H1 (cell line): ENCODE results near the gene NTMT1. TPM values are rescaled to one million over a fixed set of nuclear protein-coding genes. Genes with fewer than 3 reads are reported as not detected.

ENCODE experiments used
- CTCF ChIA-PET: fragments of 300-600 bp; sonication (Branson Sonifier 250); formaldehyde crosslinking; loops from one replicate; lab custom pipeline; 2021; ENCODE audit not compliant: partially characterized antibody; lab: Charles Lee
- POLR2A ChIA-PET: fragments of 300-600 bp; sonication (Branson Sonifier 250); formaldehyde crosslinking; loops from one replicate; lab custom pipeline; 2021; ENCODE audit warnings: inconsistent platforms; ENCODE audit not compliant: partially characterized antibody; lab: Charles Lee
- DNase-seq, 2 experiments: peaks; one replicate each; pipeline versions ENCODE4 v3.0.0 to v3.0.0-alpha.2; 2010 to 2022; ENCODE audit warnings: low spot score in 2 of 2, low read depth in 1 of 2, mixed read lengths in 1 of 2
- FAIRE-seq: peaks from 2 replicates; lab custom pipeline; 2011; peaks lifted over from hg19 to GRCh38; lab: Jason Lieb, UNC
- H2AFZ ChIP-seq: 2 replicates; pipeline ENCODE4 v1.8.1; 2012; ENCODE audit warnings: low read length, inconsistent platforms
- H2AK5ac ChIP-seq: 2 replicates; pipeline ENCODE4 v1.6.1; 2013; ENCODE audit warnings: low read depth, low read length
- H2BK120ac ChIP-seq: replicated peaks from 2 replicates; pipeline ENCODE3; 2013; ENCODE audit warnings: low read depth, low read length, inconsistent platforms
- H2BK12ac ChIP-seq: 2 replicates; pipeline ENCODE4 v1.6.1; 2013; ENCODE audit warnings: low read depth, low read length
- H2BK15ac ChIP-seq: 2 replicates; pipeline ENCODE4 v1.6.1; 2013; ENCODE audit warnings: low read length
- H2BK20ac ChIP-seq: 2 replicates; pipeline ENCODE4 v1.6.1; 2013; ENCODE audit warnings: low read length
- H2BK5ac ChIP-seq: 2 replicates; pipeline ENCODE4 v1.6.1; 2013; ENCODE audit warnings: low read depth, low read length
- H3K14ac ChIP-seq: 2 replicates; pipeline ENCODE4 v1.6.1; 2013; ENCODE audit warnings: inconsistent platforms; ENCODE audit not compliant: insufficient read length
- H3K18ac ChIP-seq: 2 replicates; pipeline ENCODE4 v1.6.1; 2013; ENCODE audit warnings: low read length; ENCODE audit errors: extremely low read depth
- H3K23ac ChIP-seq: 2 replicates; pipeline ENCODE4 v1.6.1; 2013; ENCODE audit warnings: inconsistent platforms; ENCODE audit not compliant: insufficient read length
- H3K23me2 ChIP-seq: 2 replicates; pipeline ENCODE4 v1.6.1; 2013; ENCODE audit warnings: low read depth, low read length
- H3K27ac ChIP-seq: 2 replicates; pipeline ENCODE4 v1.6.1; 2011; ENCODE audit warnings: low read depth, low read length, inconsistent platforms
- H3K27me3 ChIP-seq, 4 experiments: replicated peaks in 1 of 4; 1 replicate in 1 of 4; 2 replicates in 3 of 4; pipeline versions ENCODE4 v1.6.1 to v1.8.1; 2011 to 2013; ENCODE audit warnings: low read length in 3 of 4, mild to moderate bottlenecking in 3 of 4, inconsistent platforms in 2 of 4, mixed read lengths in 2 of 4, moderate library complexity in 1 of 4; ENCODE audit not compliant: control insufficient read depth in 3 of 4, insufficient read depth in 3 of 4; ENCODE audit errors: extremely low read depth in 1 of 4
- H3K36me3 ChIP-seq, 4 experiments: 2 replicates each; pipeline versions ENCODE4 v1.6.1 to v1.8.1; 2011 to 2013; ENCODE audit warnings: mild to moderate bottlenecking in 4 of 4, low read length in 3 of 4, moderate library complexity in 2 of 4, control low read depth in 1 of 4, inconsistent platforms in 1 of 4; ENCODE audit not compliant: insufficient read depth in 4 of 4, control insufficient read depth in 2 of 4
- H3K4ac ChIP-seq: replicated peaks from 2 replicates; pipeline ENCODE3; 2013; ENCODE audit warnings: low read length, low read depth, mixed read lengths, inconsistent platforms; ENCODE audit not compliant: insufficient read length
- H3K4me1 ChIP-seq, 4 experiments: replicated peaks in 1 of 4; 1 replicate in 1 of 4; 2 replicates in 3 of 4; pipeline versions ENCODE4 v1.6.1 to v1.8.1; 2011 to 2013; ENCODE audit warnings: low read length in 3 of 4, inconsistent platforms in 2 of 4, mixed read lengths in 1 of 4; ENCODE audit not compliant: insufficient read depth in 4 of 4, control insufficient read depth in 3 of 4
- H3K4me2 ChIP-seq, 2 experiments: 2 replicates each; pipeline versions ENCODE4 v1.6.1 to v1.8.1; 2011 to 2013; ENCODE audit warnings: low read depth in 2 of 2, low read length in 2 of 2, control low read depth in 1 of 2, inconsistent platforms in 1 of 2, mild to moderate bottlenecking in 1 of 2; ENCODE audit not compliant: insufficient read depth in 1 of 2
- H3K4me3 ChIP-seq, 4 experiments: fragments of 200-600, 300-600 bp in 1 of 4; sonication (generic), shearing (Covaris generic), sonication (Bioruptor Twin) in 1 of 4; 2 replicates each; pipeline versions ENCODE4 v1.5.1 to v1.8.1; 2011 to 2016; ENCODE audit warnings: low read length in 4 of 4, low read depth in 3 of 4, control low read depth in 2 of 4, inconsistent platforms in 2 of 4, mild to moderate bottlenecking in 2 of 4, mixed read lengths in 1 of 4, moderate library complexity in 1 of 4; ENCODE audit not compliant: insufficient read depth in 2 of 4; ENCODE audit errors: extremely low read depth in 1 of 4
- H3K56ac ChIP-seq: replicated peaks from 2 replicates; pipeline ENCODE3; 2013; ENCODE audit warnings: low read depth, mild to moderate bottlenecking, mixed read lengths, low read length, inconsistent platforms; ENCODE audit not compliant: insufficient read length
- H3K79me1 ChIP-seq: 2 replicates; pipeline ENCODE4 v1.6.1; 2013; ENCODE audit warnings: low read depth, low read length, control low read depth
- H3K79me2 ChIP-seq, 2 experiments: 2 replicates each; pipeline versions ENCODE4 v1.6.1 to v1.8.1; 2012 to 2013; ENCODE audit warnings: low read length in 2 of 2, mild to moderate bottlenecking in 2 of 2, inconsistent platforms in 1 of 2; ENCODE audit not compliant: insufficient read depth in 2 of 2, control insufficient read depth in 1 of 2
- H3K9ac ChIP-seq, 4 experiments: replicated peaks in 1 of 4; 1 replicate in 1 of 4; 2 replicates in 3 of 4; pipeline versions ENCODE4 v1.6.1 to v1.8.1; 2011 to 2013; ENCODE audit warnings: low read depth in 3 of 4, low read length in 3 of 4, control low read depth in 2 of 4, mild to moderate bottlenecking in 2 of 4, moderate library complexity in 2 of 4, inconsistent platforms in 1 of 4; ENCODE audit errors: extremely low read depth in 1 of 4
- H3K9me3 ChIP-seq, 2 experiments: 2 replicates each; pipeline versions ENCODE4 v1.6.1 to v1.8.1; 2012 to 2013; ENCODE audit warnings: mild to moderate bottlenecking in 2 of 2, moderate library complexity in 2 of 2, control low read depth in 1 of 2, inconsistent platforms in 1 of 2, low read depth in 1 of 2, low read length in 1 of 2, mixed read lengths in 1 of 2; ENCODE audit not compliant: insufficient read depth in 2 of 2
- H4K20me1 ChIP-seq, 2 experiments: replicated peaks in 1 of 2; 2 replicates each; pipeline versions ENCODE3 to v1.8.1; 2011 to 2013; ENCODE audit warnings: inconsistent platforms in 2 of 2, low read length in 2 of 2, mild to moderate bottlenecking in 1 of 2; ENCODE audit not compliant: insufficient read depth in 2 of 2, control insufficient read depth in 1 of 2
- H4K5ac ChIP-seq: 2 replicates; pipeline ENCODE4 v1.6.1; 2013; ENCODE audit warnings: low read length, low read depth, mixed read lengths, inconsistent platforms; ENCODE audit not compliant: insufficient read length
- H4K8ac ChIP-seq: 2 replicates; pipeline ENCODE4 v1.8.0; 2013; ENCODE audit warnings: mild to moderate bottlenecking, moderate library complexity, low read length, inconsistent platforms; ENCODE audit not compliant: insufficient read depth; ENCODE audit errors: extremely low read depth
- H4K91ac ChIP-seq: replicated peaks from 2 replicates; pipeline ENCODE3; 2013; ENCODE audit warnings: low read length, mixed read lengths, inconsistent platforms; ENCODE audit not compliant: insufficient read length
- CHD1 ChIP-seq: IDR thresholded peaks from 2 replicates; pipeline ENCODE4 v1.6.1; 2012; ENCODE audit warnings: low read depth, low read length, improper control_type of control experiment
- JUND ChIP-seq: IDR thresholded peaks from 2 replicates; pipeline ENCODE4 v1.6.1; 2011; ENCODE audit warnings: mild to moderate bottlenecking, improper control_type of control experiment, low read length
- PHF8 ChIP-seq: fragments of 200-600 bp; sonication (generic); conservative IDR thresholded peaks from 2 replicates; pipeline ENCODE4 v1.7.1; 2012; ENCODE audit warnings: low read depth, mild to moderate bottlenecking, inconsistent platforms, low read length, moderate library complexity
- POLR2A ChIP-seq, 2 experiments: IDR thresholded peaks; 1 replicate in 1 of 2; 2 replicates in 1 of 2; pipeline ENCODE4 v1.6.1; 2011; ENCODE audit warnings: low read depth in 2 of 2, low read length in 2 of 2, mild to moderate bottlenecking in 2 of 2; ENCODE audit errors: control extremely low read depth in 1 of 2
- RFX5 ChIP-seq: IDR thresholded peaks from 2 replicates; pipeline ENCODE4 v1.6.1; 2011; ENCODE audit warnings: low read depth, low read length, improper control_type of control experiment, borderline replicate concordance
- SP4 ChIP-seq: IDR thresholded peaks from 2 replicates; pipeline ENCODE4 v1.6.1; 2012; ENCODE audit warnings: low read length, inconsistent platforms
- WGBS, 2 experiments: shearing (Covaris generic) in 1 of 2; methylation state at CpG; one replicate each; pipeline versions ENCODE4 v1.1.6 to v1.1.7; 2013 to 2015; ENCODE audit warnings: low lambda C conversion rate in 2 of 2, mixed read lengths in 2 of 2, inconsistent platforms in 1 of 2, low coverage in 1 of 2, missing lambda C conversion rate in 1 of 2; ENCODE audit not compliant: insufficient replicate concordance in 2 of 2, insufficient coverage in 1 of 2, insufficient read length in 1 of 2; ENCODE audit errors: extremely low coverage in 1 of 2, missing lambda C conversion rate in 1 of 2; 5-methylcytosine and 5-hydroxymethylcytosine counted together
- long read RNA-seq, 2 experiments: library from RNA in 1 of 2; library from capped mRNA in 1 of 2; stranded (forward); transcript quantifications; one replicate each; pipeline ENCODE4 v2.0.0, GENCODE V29; 2021; ENCODE audit warnings: inconsistent platforms in 1 of 2
- polyA minus RNA-seq, 3 experiments: library from RNA; depleted of rRNA, polyadenylated mRNA; stranded (reverse); fragments of >200 nt; gene quantifications; 1 replicate in 2 of 3; 2 replicates in 1 of 3; pipeline ENCODE4 v1.2.3, GENCODE V29; 2011
- polyA plus RNA-seq, 7 experiments: library from polyadenylated mRNA; depleted of rRNA in 3 of 7; stranded (reverse) in 5 of 7; unstranded in 2 of 7; fragments of >200 nt in 5 of 7; fragments of 200-250 nt in 2 of 7; gene quantifications; 1 replicate in 5 of 7; 2 replicates in 1 of 7; 4 replicates in 1 of 7; pipeline versions ENCODE4 v1.2.1 to v1.2.3, GENCODE V29; 2011 to 2013; ENCODE audit warnings: missing spikeins in 2 of 7, mixed read lengths in 2 of 7
- total RNA-seq: library from RNA; stranded (reverse); fragmentation: NEBNext Ultra II Directional; extraction: Animal tissue kit (Norgen Biotek cat#: 25700); gene quantifications from 2 replicates; pipeline ENCODE4 v1.2.1, GENCODE V29; 2021

NTMT1 gene, protein sequence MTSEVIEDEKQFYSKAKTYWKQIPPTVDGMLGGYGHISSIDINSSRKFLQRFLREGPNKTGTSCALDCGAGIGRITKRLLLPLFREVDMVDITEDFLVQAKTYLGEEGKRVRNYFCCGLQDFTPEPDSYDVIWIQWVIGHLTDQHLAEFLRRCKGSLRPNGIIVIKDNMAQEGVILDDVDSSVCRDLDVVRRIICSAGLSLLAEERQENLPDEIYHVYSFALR
- total RNA-seq (66.1 and 70.2 TPM in 2 replicates), polyA plus RNA-seq (2011; rRNA removed) (66.8 and 72.0 TPM in 2 replicates), polyA minus RNA-seq (2011; rRNA and poly(A)+ RNA removed) (27.6 and 39.4 TPM in 2 replicates)
- 74.2 TPM for polyA plus RNA-seq (2011; cell fraction: cytosol; rRNA removed)
- polyA plus RNA-seq (2011; cell fraction: nucleus; rRNA removed): 49.9 TPM
- polyA plus RNA-seq (2012, experiment 1 of 2): 50.4 to 65.9 TPM (median 63.1 TPM) in 4 replicates
- polyA plus RNA-seq (2012, experiment 2 of 2): 54.6 TPM
- 37.6 TPM for polyA plus RNA-seq (2013, experiment 1 of 2)
- polyA plus RNA-seq (2013, experiment 2 of 2): 37.1 TPM
- polyA minus RNA-seq (2011; cell fraction: cytosol; rRNA and poly(A)+ RNA removed): 13.7 TPM
- 22.0 TPM for polyA minus RNA-seq (2011; cell fraction: nucleus; rRNA and poly(A)+ RNA removed)
- long read RNA-seq, experiment 1, transcript NTMT1-202 (4 exons, 741 nt): minor isoform, 7 of 37 reads
- long read RNA-seq, experiment 1, transcript NTMT1-203 (4 exons, 1,315 nt): major isoform, 19 of 37 reads
- long read RNA-seq, experiment 1, partial matches to known transcripts: 2 of 37 reads
- long read RNA-seq, experiment 1, other reads (novel, unspliced or antisense): 5 of 37 reads
- long read RNA-seq, experiment 2, transcript NTMT1-202 (4 exons, 741 nt): minor isoform, 28 of 145 reads
- long read RNA-seq, experiment 2, transcript NTMT1-206 (4 exons, 576 nt): minor isoform, 5 of 145 reads
- long read RNA-seq, experiment 2, transcript NTMT1-203 (4 exons, 1,315 nt): major isoform, 101 of 145 reads
- long read RNA-seq, experiment 2, partial matches to known transcripts: 3 of 145 reads
- long read RNA-seq, experiment 2, other reads (novel, unspliced or antisense): 5 of 145 reads

- Histone ChIP-seq H3K79me1 (peaks cover 26% of the 10 kb centered on the region), H4K91ac (no peak within 1 kb of the TSS), H3K27me3 (peaks cover 3 to 9% (median 7%) of the 10 kb centered on the region in 4 experiments), H3K4me3 (peak within 1 kb of the TSS; percentile 78 to 92 (median 83)), H3K4me2 (peak within 1 kb of the TSS; percentile 94 to 99), H4K5ac (peak within 1 kb of the TSS; percentile 89), H4K20me1 (peaks cover 38 to 45% of the 10 kb centered on the region in 2 experiments), H2BK5ac (peak within 1 kb of the TSS; percentile 88), H4K8ac (peak within 1 kb of the TSS; percentile 99), H2BK20ac (no peak within 1 kb of the TSS), H3K23ac (no peak within 1 kb of the TSS), H3K4ac (peak within 1 kb of the TSS; percentile 94), H3K27ac (peak within 1 kb of the TSS; percentile 88), H2BK12ac (0 out of 2 replicates have a peak within 1 kb of the TSS, but pooled peaks have one; percentile 75), H2BK120ac (no peak within 1 kb of the TSS), H3K23me2 (peaks cover 11% of the 10 kb centered on the region), H3K79me2 (peaks cover 47 to 52% of the 10 kb centered on the region in 2 experiments), H2AK5ac (peak within 1 kb of the TSS; percentile 68; the same call in 1 of the 2 replicates), H2AFZ (no peak within 1 kb of the TSS), H2BK15ac (peak within 1 kb of the TSS; percentile 72; the same call in 1 of the 2 replicates), H3K4me1 (peaks cover 10 to 19% (median 13%) of the 10 kb centered on the region in 4 experiments), H3K36me3 (peaks cover 0 to 5% (median 0%) of the 10 kb centered on the region in 4 experiments; a peak in 2 of 8 replicates), H3K14ac (no peak within 1 kb of the TSS), H3K56ac (peak within 1 kb of the TSS; percentile 32), H3K9me3 (no peaks in the 10 kb centered on the region), H3K9ac (peak within 1 kb of the TSS; percentile 80 to 85 (median 82)), H3K18ac (peak within 1 kb of the TSS; percentile 99)
- WGBS, 2 experiments: 2% methylated on average over 48 of the region's 55 CpGs; no CpG with 5 or more reads in 1 of the 2 experiments
- POLR2A ChIA-PET: interaction anchor here (0.8 to 8.4 kb wide), 5 partner anchors 13 to 487 kb away, joined by 3 to 95 read pairs (median 4); partner anchors contain the start of genes ASB6 and IER5L
- no peak for FAIRE-seq
- DNase-seq: peak in 1 of 2 experiments; percentile 98
- CTCF ChIA-PET: interaction anchor here (0.6 to 8.1 kb wide), 14 partner anchors 12 to 833 kb away, joined by 3 to 104 read pairs (median 8); no protein-coding TSS in a partner anchor
- TF ChIP-seq PHF8 (peak; percentile 100), CHD1 (no peak), JUND (no peak), RFX5 (no peak), SP4 (0 out of 2 replicates have a peak, but pooled peaks have one; percentile 43), POLR2A (IDR thresholded peaks at IDR 0.05; ENCODE audit: control extremely low read depth in 1 of 2, low read depth in 2 of 2, low read length in 2 of 2) (peak; percentile 93 to 96)
These were observed at the start of gene NTMT1 for GRCh38 chr9:129626079-129626624. Gene NTMT1, plus strand, starts transcription at chr9:129626163. Its CDS starts 6,541 bp downstream, at chr9:129632704.
